T-helper 1 cell treated with Interleukin-12 subunit alpha and Interleukin-12 subunit beta and Interleukin-4 antibody, amounts not matched to agents 30 μg/mL and 1 μg/mL, for 36 hours (primary cell): ENCODE data around the gene CNTRL.
"Not testable (repeated sequence)": the region's sequence is repeated elsewhere in the genome, so short reads cannot be mapped to it uniquely, and the experiment has no call there.

Experiments
- H3K27ac Mint-ChIP-seq: one replicate; pipeline ENCODE4 v1.8.0; 2021; ENCODE audit warnings: mild to moderate bottlenecking, mixed read lengths
- H3K27me3 Mint-ChIP-seq: one replicate; pipeline ENCODE4 v1.8.0; 2021; ENCODE audit warnings: low read depth, mixed read lengths
- H3K36me3 Mint-ChIP-seq: one replicate; pipeline ENCODE4 v1.8.0; 2021; ENCODE audit warnings: low read depth, mixed read lengths
- H3K4me1 Mint-ChIP-seq: one replicate; pipeline ENCODE4 v1.8.0; 2021; ENCODE audit warnings: low read depth, mixed read lengths
- H3K4me3 Mint-ChIP-seq: one replicate; pipeline ENCODE4 v1.8.0; 2021; ENCODE audit warnings: mild to moderate bottlenecking, moderate library complexity, mixed read lengths
- H3K9me3 Mint-ChIP-seq: one replicate; pipeline ENCODE4 v1.8.0; 2021; ENCODE audit warnings: mixed read lengths

CNTRL gene, protein sequence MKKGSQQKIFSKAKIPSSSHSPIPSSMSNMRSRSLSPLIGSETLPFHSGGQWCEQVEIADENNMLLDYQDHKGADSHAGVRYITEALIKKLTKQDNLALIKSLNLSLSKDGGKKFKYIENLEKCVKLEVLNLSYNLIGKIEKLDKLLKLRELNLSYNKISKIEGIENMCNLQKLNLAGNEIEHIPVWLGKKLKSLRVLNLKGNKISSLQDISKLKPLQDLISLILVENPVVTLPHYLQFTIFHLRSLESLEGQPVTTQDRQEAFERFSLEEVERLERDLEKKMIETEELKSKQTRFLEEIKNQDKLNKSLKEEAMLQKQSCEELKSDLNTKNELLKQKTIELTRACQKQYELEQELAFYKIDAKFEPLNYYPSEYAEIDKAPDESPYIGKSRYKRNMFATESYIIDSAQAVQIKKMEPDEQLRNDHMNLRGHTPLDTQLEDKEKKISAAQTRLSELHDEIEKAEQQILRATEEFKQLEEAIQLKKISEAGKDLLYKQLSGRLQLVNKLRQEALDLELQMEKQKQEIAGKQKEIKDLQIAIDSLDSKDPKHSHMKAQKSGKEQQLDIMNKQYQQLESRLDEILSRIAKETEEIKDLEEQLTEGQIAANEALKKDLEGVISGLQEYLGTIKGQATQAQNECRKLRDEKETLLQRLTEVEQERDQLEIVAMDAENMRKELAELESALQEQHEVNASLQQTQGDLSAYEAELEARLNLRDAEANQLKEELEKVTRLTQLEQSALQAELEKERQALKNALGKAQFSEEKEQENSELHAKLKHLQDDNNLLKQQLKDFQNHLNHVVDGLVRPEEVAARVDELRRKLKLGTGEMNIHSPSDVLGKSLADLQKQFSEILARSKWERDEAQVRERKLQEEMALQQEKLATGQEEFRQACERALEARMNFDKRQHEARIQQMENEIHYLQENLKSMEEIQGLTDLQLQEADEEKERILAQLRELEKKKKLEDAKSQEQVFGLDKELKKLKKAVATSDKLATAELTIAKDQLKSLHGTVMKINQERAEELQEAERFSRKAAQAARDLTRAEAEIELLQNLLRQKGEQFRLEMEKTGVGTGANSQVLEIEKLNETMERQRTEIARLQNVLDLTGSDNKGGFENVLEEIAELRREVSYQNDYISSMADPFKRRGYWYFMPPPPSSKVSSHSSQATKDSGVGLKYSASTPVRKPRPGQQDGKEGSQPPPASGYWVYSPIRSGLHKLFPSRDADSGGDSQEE (N-terminal part only)

DNA sequence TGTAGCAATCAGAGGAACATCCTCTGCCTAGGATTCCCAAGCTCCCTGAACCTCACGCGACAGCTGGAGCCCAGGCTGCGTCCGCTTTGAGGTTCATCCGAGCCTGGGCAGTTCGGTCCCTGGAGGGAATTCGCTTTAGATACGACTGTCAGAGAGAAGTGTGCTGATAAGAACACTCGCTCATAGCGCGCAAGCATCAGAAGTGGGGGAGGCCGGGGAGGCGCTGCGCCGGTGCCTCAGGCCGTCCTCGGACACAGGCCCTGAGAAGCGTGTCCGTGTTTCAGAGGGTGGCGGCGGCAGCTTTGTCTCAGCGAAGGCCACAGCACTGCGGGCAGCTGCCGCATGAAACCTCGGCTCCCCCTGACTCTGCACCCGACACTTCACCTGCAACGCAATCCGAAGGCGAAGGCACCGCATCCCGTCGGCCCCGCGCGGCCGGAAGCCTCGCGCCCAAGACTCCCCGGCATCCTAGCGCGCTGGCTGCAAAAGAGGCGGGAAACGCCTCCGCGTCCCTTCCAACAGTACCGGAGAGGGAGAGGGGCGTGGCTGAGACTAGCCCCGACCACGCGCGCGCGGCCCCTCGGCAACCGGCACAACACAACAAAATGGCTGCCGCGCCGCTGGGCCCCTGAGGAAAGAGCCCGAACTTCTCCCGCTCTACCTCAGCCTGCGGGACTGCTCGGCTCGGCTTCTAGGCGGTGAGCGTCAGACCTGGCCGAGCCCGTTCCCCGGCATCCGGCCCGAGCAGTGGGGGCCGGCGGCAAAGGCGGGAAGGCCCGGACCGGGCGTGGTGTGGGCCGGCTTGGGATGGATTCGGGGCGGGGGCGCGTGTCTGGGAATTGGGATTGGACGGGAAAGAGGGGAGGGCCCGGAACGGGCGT, at the start of gene CNTRL:
Gene CNTRL, plus strand, starts transcription at position 586 of the 881 bp plus-strand sequence. CDS start 13,372 bp downstream, outside the sequence.
- peaks cover 46% of the 10 kb centered on the region for H3K4me1 Mint-ChIP-seq
- H3K36me3 Mint-ChIP-seq: peaks cover 1% of the 10 kb centered on the region
- H3K4me3 Mint-ChIP-seq: peak within 1 kb of the TSS; percentile 100
- no peaks in the 10 kb centered on the region for H3K9me3 Mint-ChIP-seq
- H3K27me3 Mint-ChIP-seq: no peaks in the 10 kb centered on the region
- H3K27ac Mint-ChIP-seq: peak within 1 kb of the TSS; percentile 86

DNA sequence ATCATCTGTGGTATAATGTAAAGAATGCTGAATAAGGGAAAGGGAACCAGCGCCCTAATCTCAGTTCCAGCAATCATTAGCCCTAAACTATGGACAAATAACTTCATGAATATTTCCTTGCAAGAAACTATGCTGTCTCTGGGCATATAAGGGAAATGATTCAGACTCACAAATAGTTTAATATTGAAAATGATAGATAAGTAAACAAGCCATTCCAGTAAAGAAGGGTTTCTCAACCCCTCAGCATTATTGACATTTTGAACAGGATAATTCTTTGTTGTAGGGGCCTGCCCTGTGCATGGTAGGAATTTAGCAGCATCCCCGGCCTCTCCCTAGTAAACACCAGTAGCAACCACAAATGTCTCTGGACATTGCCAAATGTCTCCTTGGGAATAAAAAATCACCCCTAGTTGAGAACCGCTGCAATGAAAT, 48.5 kb upstream of the CNTRL start:
- Mint-ChIP-seq H3K4me1 (no peaks in the 10 kb centered on the region), H3K36me3 (no peaks in the 10 kb centered on the region)

DNA sequence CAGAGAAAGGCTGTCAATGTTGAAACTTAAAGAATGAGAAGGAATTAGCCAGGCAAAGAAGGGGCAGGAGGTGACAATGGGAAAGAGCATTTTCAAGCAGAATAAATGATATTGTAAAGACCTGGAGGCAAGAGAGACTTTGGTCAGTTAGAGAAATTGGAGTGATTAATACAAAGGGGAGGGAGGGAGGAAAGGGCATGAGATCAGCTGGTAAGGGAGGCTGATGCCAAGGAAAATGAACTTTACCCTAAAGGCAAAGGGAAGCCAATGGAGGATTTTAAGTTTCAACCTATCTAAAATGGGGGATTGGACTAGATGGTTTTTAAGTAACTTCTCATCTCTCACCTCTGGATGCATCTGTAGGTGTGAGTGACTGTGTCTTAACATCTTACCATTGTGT, 48.0 kb upstream of the CNTRL start:
- H3K27me3 Mint-ChIP-seq: peaks cover 11% of the 10 kb centered on the region
- H3K36me3 Mint-ChIP-seq: no peaks in the 10 kb centered on the region
- no peak overlapping the region for H3K4me3 Mint-ChIP-seq

More for the DNA sequence above, 48.5 kb upstream of the CNTRL start:
- Mint-ChIP-seq H3K27ac (no peak overlapping the region), H3K9me3 (no peaks in the 10 kb centered on the region), H3K27me3 (peaks cover 11% of the 10 kb centered on the region), H3K4me3 (no peak overlapping the region)

DNA sequence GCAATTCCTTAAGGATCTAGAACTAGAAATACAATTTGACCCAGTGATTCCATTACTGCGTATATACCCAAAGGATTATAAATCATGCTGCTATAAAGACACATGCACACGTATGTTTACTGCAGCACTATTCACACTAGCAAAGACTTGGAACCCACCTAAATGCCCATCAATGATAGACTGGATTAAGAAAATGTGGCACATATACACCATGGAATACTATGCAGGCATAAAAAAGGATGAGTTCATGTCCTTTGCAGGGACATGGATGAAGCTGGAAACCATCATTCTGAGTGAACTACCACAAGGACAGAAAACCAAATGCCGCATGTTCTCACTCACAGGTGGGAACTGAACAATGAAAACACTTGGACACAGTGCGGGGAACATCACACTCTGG, 46.5 kb upstream of the CNTRL start:
- H3K9me3 Mint-ChIP-seq, H3K36me3 Mint-ChIP-seq, H3K4me1 Mint-ChIP-seq, H3K4me3 Mint-ChIP-seq, H3K27me3 Mint-ChIP-seq, H3K27ac Mint-ChIP-seq: not testable (repeated sequence)

More for the DNA sequence above, 48.0 kb upstream of the CNTRL start:
- no peaks in the 10 kb centered on the region for H3K4me1 Mint-ChIP-seq
- H3K27ac Mint-ChIP-seq: no peak overlapping the region
- no peaks in the 10 kb centered on the region for H3K9me3 Mint-ChIP-seq

DNA sequence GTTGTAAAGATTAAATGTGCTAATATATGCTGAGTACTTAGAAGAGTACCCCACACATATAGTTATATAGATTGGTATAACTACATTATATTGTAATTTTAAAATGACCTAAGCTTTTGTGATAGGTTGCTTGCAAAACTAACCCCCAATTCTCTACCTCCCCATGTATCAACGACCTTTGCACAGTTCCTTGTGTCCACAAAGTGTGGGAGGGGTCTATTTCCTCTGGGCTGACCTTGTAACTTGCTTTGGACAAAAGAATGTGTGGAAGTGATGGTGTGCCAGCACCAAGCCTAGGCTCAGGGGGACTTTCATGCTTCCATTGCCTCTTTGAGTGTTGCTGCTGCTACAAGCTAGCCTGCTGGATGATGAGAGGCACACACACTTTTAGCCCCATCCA, 45.3 kb upstream of the CNTRL start:
- Mint-ChIP-seq H3K27ac (no peak overlapping the region), H3K9me3 (no peaks in the 10 kb centered on the region), H3K4me1 (no peaks in the 10 kb centered on the region), H3K4me3 (no peak overlapping the region), H3K36me3 (no peaks in the 10 kb centered on the region), H3K27me3 (peaks cover 11% of the 10 kb centered on the region)

DNA sequence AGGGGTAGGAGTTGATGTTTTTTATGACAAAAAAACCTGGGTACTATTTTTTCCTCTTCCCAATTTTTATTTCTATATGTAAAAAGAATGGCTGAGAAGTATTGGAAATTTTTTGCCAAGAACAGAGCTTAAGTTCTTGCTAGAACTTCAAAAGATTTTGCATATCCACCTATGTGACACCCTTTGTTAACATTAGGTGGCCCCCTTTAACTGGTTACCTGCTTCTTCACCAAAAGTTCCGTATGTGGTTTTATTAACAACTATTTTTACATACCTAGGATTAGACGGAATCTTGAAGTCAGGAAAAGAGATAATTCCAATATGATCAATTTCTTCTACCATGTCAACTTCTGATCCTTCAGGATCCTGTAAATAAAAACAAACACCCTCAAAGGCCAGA, 40.2 kb upstream of the CNTRL start:
- no peaks in the 10 kb centered on the region for H3K9me3 Mint-ChIP-seq
- no peaks in the 10 kb centered on the region for H3K4me1 Mint-ChIP-seq
- H3K4me3 Mint-ChIP-seq: no peak overlapping the region
- H3K27ac Mint-ChIP-seq: no peak overlapping the region
- H3K27me3 Mint-ChIP-seq: peaks cover 9% of the 10 kb centered on the region
- H3K36me3 Mint-ChIP-seq: no peaks in the 10 kb centered on the region

DNA sequence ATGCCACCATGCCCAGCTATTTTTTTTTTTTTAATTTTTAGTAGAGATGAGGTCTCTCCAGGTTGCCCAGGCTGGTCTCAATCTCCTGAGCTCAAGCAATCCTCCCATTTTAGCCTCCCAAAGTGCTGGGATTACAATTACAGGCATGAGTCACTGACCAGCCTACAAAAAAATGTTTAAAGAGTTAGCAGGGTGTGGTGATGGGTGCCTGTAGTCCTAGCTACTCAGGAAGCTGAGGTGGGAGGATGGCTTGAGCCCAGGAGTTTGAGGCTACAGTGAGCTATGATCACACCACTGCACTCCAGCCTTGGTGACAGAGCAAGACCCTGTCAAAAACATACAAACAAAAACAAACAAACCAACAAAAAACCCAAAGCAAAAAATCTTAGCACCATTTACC, 39.0 kb upstream of the CNTRL start:
- H3K9me3 Mint-ChIP-seq, H3K36me3 Mint-ChIP-seq, H3K4me1 Mint-ChIP-seq, H3K4me3 Mint-ChIP-seq, H3K27ac Mint-ChIP-seq: not testable (repeated sequence)
- H3K27me3 Mint-ChIP-seq: peaks cover 10% of the 10 kb centered on the region

DNA sequence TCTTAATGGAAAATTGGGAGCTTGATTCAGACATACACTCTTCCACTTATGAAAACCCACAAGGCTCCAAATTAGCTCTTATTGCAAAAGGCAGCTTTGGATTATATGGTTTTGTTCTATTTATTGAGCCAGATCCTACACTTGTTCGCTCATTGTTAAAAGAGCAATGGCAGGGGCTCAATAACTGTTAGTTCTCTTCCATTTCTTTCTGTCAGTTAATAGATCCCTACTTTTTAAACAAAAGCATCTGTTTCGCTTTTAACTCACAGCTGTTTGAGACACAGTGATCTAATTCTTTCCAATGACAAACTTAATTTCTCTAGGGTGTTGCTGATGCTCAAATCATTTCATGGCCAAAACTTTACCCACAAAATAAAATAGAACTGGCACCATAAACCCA, 36.4 kb upstream of the CNTRL start:
- H3K27ac Mint-ChIP-seq: no peak overlapping the region
- no peaks in the 10 kb centered on the region for H3K36me3 Mint-ChIP-seq
- no peaks in the 10 kb centered on the region for H3K4me1 Mint-ChIP-seq
- H3K9me3 Mint-ChIP-seq: no peaks in the 10 kb centered on the region
- H3K27me3 Mint-ChIP-seq: peaks cover 19% of the 10 kb centered on the region
- H3K4me3 Mint-ChIP-seq: no peak overlapping the region

DNA sequence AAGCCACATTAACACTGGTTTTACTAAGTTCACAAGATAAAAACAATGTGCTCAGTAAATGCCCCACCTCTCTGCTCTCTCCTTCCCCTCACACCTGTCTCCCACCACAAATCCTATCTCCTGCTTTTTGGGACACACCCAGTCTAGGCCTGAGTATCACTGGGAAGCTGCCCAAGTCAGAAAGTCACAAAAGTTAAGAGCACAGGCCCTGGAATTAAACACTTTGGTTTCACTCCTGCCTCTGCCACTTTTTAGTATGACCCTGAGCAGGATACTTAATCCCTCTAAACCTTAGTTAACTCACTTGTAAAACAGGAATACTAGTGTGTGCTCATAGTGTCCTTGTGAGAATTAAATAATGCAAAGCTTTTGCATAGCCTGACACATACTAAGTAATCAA, 36.0 kb upstream of the CNTRL start:
- Mint-ChIP-seq H3K36me3 (no peaks in the 10 kb centered on the region), H3K9me3 (no peaks in the 10 kb centered on the region), H3K27me3 (peaks cover 20% of the 10 kb centered on the region), H3K27ac (no peak overlapping the region), H3K4me1 (no peaks in the 10 kb centered on the region), H3K4me3 (no peak overlapping the region)

DNA sequence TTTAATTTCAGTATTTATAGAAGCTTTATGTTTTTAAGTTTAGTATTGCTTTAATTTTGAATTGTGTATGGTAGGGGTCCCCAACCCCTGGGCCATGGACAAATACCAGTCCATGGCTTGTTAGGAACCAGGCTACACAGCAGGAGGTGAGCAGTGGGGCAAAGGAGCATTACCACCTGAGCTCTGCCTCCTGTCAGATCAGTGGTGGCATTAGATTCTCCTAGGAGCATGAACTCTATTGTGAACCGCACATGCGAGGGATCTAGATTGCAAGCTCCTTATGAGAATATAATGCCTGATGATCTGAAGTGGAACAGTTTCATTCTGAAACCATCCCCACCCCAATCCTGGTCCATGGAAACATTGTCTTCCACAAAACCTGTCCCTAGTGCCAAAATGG, 26.6 kb upstream of the CNTRL start:
- peaks cover 12% of the 10 kb centered on the region for H3K27me3 Mint-ChIP-seq
- no peaks in the 10 kb centered on the region for H3K36me3 Mint-ChIP-seq
- H3K9me3 Mint-ChIP-seq: no peaks in the 10 kb centered on the region
- no peaks in the 10 kb centered on the region for H3K4me1 Mint-ChIP-seq
- no peak overlapping the region for H3K4me3 Mint-ChIP-seq
- no peak overlapping the region for H3K27ac Mint-ChIP-seq

DNA sequence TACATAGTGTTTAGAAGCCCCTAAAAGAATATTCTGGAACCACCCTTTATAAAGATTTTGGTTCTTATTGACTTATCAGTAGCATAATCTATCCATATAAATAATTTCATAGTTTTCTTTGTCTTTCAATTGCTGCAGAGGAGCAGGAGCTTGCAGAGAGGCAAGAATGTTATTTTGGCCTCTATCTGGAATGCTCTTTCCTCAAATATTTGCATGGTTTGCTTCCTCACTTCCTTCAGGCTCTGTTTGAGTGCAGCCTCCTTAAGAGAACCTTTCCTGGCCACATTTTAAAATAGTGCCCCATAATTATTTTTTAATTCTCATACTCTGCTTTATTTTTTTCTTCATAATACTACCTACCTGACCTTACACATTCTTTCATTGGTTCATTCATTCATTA, 26.1 kb upstream of the CNTRL start:
- H3K4me1 Mint-ChIP-seq: no peaks in the 10 kb centered on the region
- H3K4me3 Mint-ChIP-seq: no peak overlapping the region
- H3K36me3 Mint-ChIP-seq: no peaks in the 10 kb centered on the region
- no peak overlapping the region for H3K27ac Mint-ChIP-seq
- no peaks in the 10 kb centered on the region for H3K9me3 Mint-ChIP-seq
- H3K27me3 Mint-ChIP-seq: peaks cover 12% of the 10 kb centered on the region

DNA sequence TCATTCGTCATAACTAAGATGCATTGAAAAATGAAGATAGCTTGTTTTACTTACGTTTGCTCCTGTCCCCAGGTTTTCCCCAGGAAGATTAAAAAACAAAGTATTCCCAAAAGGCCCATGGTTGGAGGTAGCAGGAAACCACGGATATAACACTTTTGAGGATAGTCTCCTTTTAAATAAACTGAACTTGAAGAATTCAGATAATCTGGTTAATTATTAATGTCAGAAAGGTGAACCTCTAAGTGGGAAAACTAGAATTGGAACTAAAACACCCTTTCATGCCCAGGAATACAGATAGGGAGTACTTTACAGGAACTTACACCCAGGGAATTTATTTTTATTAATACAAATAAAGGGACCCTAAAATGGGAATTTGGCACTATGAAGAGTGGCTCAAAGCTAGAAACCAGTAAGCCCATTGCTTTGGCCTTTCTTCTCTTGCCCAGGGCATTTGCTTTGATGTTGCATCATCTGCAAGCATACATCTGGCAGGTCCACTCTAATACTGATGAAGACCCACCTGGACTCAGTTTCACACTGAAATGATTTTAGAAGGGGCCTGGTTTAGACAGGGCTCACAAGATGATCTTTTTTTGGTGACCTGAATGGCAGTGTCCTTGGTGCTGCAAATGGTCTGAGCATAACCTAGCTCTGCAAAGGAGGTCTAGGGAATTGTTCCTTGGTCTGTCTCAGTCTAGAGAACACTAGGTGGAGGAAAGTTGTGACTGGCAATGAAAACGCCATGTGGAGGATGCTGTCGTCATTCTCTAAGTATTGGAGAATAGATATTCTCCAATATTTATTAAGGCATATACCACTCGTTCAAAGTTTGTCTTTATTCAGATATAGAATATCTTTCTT, 24.4 kb upstream of the CNTRL start, which contains the start of gene C5:
Gene C5, minus strand, starts transcription at position 148 of the 861 bp plus-strand sequence. Its CDS starts 29 bp downstream, at position 119.
- H3K4me3 Mint-ChIP-seq: no peak within 1 kb of the TSS
- H3K4me1 Mint-ChIP-seq: no peaks in the 10 kb centered on the region
- H3K27ac Mint-ChIP-seq: no peak within 1 kb of the TSS
- peaks cover 5% of the 10 kb centered on the region for H3K27me3 Mint-ChIP-seq
- H3K9me3 Mint-ChIP-seq: no peaks in the 10 kb centered on the region
- no peaks in the 10 kb centered on the region for H3K36me3 Mint-ChIP-seq

DNA sequence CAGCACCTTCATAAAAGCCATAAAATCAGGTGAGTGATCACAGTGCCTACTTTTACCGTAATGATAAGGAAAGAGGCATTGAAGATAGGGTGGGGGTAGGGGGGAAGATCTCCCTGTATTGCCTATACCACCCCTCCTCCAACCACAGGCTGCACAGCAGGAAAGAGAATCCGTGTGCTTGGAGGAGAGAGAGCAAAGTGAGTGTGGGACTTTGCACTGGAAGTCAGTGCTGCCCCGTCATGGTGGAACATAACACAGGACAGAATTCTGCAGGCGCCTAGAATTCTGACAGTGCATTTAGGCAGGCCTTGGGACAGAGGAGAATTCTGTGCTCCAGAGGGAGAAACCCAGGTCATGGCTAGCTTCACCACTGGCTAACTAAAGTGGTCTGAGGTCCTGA, 21.2 kb upstream of the CNTRL start:
- no peaks in the 10 kb centered on the region for H3K9me3 Mint-ChIP-seq
- no peak overlapping the region for H3K4me3 Mint-ChIP-seq
- no peaks in the 10 kb centered on the region for H3K4me1 Mint-ChIP-seq

More for the DNA sequence above, 21.2 kb upstream of the CNTRL start:
- Mint-ChIP-seq H3K27me3 (peaks cover 8% of the 10 kb centered on the region), H3K27ac (no peak overlapping the region), H3K36me3 (no peaks in the 10 kb centered on the region)
